OCI-LY3 (cell line): Measurements from ENCODE around the gene SLC35F4.
"Not testable (repeated sequence)": the region's sequence is repeated elsewhere in the genome, so short reads cannot be mapped to it uniquely, and the experiment has no call there.

Experiments
- H2AFZ ChIP-seq: fragments of 200-600, 300-600 bp; shearing (Covaris generic); 2 replicates; pipeline ENCODE4 v1.6.0; 2014; ENCODE audit warnings: antibody characterized with exemption, low read depth, low read length
- H3K27ac ChIP-seq: fragments of 200-600, 300-600 bp; sonication (generic); 2 replicates; pipeline ENCODE4 v1.5.1; 2014; ENCODE audit warnings: mild to moderate bottlenecking, low read length, moderate library complexity, mixed read lengths
- H3K27me3 ChIP-seq: fragments of 200-600, 300-600 bp; sonication (generic); 2 replicates; pipeline ENCODE4 v1.6.1; 2014; ENCODE audit warnings: low read depth, low read length, mixed read lengths
- H3K36me3 ChIP-seq: fragments of 200-600, 300-600 bp; sonication (generic); replicated peaks from 2 replicates; pipeline ENCODE3; 2014; ENCODE audit warnings: low read depth, low read length, mixed read lengths
- H3K4me1 ChIP-seq: fragments of 300-600, 200-600 bp; sonication (generic); 2 replicates; pipeline ENCODE4 v1.6.1; 2014; ENCODE audit warnings: low read length, mixed read lengths
- H3K4me2 ChIP-seq: fragments of 200-600, 300-600 bp; sonication (generic); 2 replicates; pipeline ENCODE4 v1.6.1; 2014; ENCODE audit warnings: low read length, mixed read lengths
- H3K4me3 ChIP-seq: fragments of 300-600, 200-600 bp; sonication (generic); 2 replicates; pipeline ENCODE4 v1.5.1; 2014; ENCODE audit warnings: antibody characterized with exemption, mild to moderate bottlenecking, low read length, moderate library complexity
- H3K79me2 ChIP-seq: fragments of 300-600, 200-600 bp; shearing (Covaris generic); 2 replicates; pipeline ENCODE4 v1.6.1; 2014; ENCODE audit warnings: mild to moderate bottlenecking, low read length, mixed read lengths
- H3K9ac ChIP-seq: fragments of 300-600, 200-600 bp; shearing (Covaris generic); 2 replicates; pipeline ENCODE4 v1.6.0; 2014; ENCODE audit warnings: mild to moderate bottlenecking, low read length, moderate library complexity
- H3K9me3 ChIP-seq: fragments of 200-600, 300-600 bp; shearing (Covaris generic); 2 replicates; pipeline ENCODE4 v1.6.1; 2014; ENCODE audit warnings: low read length, mixed read lengths; ENCODE audit not compliant: insufficient read depth
- H4K20me1 ChIP-seq: fragments of 200-600, 300-600 bp; sonication (generic); 2 replicates; pipeline ENCODE4 v1.6.1; 2016; ENCODE audit warnings: low read length, mixed read lengths; ENCODE audit not compliant: insufficient read depth
- EZH2phosphoT487 ChIP-seq: fragments of 200-600 bp; shearing (Covaris generic); IDR thresholded peaks from 2 replicates; pipeline ENCODE4 v1.6.1; 2018; ENCODE audit warnings: antibody characterized with exemption, mixed run types, low read depth
- TF ChIP-seq, protein P1 (sequence below): fragments of 200-600, 300-600 bp; sonication (generic); IDR thresholded peaks from 2 replicates; pipeline ENCODE4 v1.5.1; 2014; ENCODE audit warnings: antibody characterized with exemption, low read length, low read depth

The SLC35F4 gene

DNA sequence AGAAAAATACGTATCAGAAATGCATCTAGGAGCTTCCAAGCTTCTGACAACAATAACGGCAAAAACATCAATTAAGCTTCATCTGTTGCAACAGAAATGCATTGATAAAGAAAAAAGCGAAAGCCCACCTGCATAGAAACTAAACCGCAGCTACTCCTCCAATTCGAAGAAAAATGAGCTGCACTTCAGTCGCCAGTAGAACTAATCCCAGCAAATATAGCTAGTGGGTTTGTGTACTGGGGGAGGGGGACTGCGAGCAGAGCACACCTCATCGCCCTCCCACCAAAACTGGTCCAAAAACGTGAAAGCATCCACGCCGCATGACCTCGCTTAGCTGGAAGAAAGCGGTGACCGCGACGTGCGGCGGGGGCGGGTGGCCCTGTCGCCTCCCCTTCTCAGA is 1.2 kb downstream of the SLC35F4 start:
- Histone ChIP-seq H3K27ac (no peak overlapping the region), H3K79me2 (no peaks in the 10 kb centered on the region), H4K20me1 (no peaks in the 10 kb centered on the region), H3K4me3 (no peak overlapping the region), H2AFZ (no peak overlapping the region), H3K36me3 (no peaks in the 10 kb centered on the region), H3K27me3 (no peaks in the 10 kb centered on the region), H3K4me2 (no peak overlapping the region), H3K4me1 (no peaks in the 10 kb centered on the region), H3K9me3 (no peaks in the 10 kb centered on the region), H3K9ac (no peak overlapping the region)
- TF ChIP-seq, protein P1, sequence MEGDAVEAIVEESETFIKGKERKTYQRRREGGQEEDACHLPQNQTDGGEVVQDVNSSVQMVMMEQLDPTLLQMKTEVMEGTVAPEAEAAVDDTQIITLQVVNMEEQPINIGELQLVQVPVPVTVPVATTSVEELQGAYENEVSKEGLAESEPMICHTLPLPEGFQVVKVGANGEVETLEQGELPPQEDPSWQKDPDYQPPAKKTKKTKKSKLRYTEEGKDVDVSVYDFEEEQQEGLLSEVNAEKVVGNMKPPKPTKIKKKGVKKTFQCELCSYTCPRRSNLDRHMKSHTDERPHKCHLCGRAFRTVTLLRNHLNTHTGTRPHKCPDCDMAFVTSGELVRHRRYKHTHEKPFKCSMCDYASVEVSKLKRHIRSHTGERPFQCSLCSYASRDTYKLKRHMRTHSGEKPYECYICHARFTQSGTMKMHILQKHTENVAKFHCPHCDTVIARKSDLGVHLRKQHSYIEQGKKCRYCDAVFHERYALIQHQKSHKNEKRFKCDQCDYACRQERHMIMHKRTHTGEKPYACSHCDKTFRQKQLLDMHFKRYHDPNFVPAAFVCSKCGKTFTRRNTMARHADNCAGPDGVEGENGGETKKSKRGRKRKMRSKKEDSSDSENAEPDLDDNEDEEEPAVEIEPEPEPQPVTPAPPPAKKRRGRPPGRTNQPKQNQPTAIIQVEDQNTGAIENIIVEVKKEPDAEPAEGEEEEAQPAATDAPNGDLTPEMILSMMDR = no peak
- no peak for TF ChIP-seq EZH2phosphoT487

DNA sequence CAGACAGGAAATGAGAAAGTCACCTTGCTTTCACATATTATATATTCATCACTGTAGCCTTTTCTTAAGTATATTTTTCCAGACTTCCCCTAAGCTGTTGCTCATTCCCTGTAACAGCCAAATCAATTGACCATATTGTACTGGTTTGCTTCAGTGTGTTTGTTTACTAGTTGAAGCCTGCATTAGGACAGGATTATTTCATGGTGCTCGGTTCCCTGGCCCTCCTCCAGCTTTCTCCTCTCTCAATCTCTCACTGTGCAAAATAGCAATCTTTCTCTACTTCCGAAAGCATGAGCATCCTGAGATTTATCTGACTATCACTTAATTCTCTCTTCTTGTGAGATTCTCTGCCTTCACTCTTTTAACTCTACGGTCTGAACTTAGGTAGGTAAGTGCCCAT is 2.4 kb downstream of the SLC35F4 start:
- no peak overlapping the region for H3K4me2 ChIP-seq
- H3K4me3 ChIP-seq = no peak overlapping the region
- H3K27ac ChIP-seq = no peak overlapping the region
- H3K79me2 ChIP-seq = no peaks in the 10 kb centered on the region
- no peaks in the 10 kb centered on the region for H3K4me1 ChIP-seq
- no peaks in the 10 kb centered on the region for H4K20me1 ChIP-seq
- no peak overlapping the region for H3K9ac ChIP-seq
- TF ChIP-seq EZH2phosphoT487 = no peak
- TF ChIP-seq, protein P1 = no peak
- H3K36me3 ChIP-seq = no peaks in the 10 kb centered on the region
- no peaks in the 10 kb centered on the region for H3K9me3 ChIP-seq
- H3K27me3 ChIP-seq = no peaks in the 10 kb centered on the region
- H2AFZ ChIP-seq = no peak overlapping the region

DNA sequence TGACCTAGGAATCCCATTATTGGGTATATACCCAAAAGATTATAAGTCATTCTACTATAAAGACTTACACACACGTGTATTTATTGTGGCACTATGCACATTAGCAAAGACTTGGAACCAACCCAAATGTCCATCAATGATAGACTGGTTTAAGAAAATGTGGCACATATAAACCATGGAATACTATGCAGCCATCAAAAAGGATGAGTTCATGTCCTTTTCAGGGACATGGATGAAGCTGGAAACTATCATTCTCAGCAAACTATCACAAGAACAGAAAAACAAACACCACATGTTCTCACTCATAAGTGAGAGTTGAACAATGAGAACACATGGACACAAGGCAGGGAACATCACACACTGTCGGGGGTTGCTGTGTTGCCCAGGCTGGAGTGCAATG is 10.2 kb downstream of the SLC35F4 start:
- not testable (repeated sequence) for H4K20me1 ChIP-seq, H3K4me3 ChIP-seq, H3K27me3 ChIP-seq, H3K79me2 ChIP-seq, H3K4me1 ChIP-seq, H3K9ac ChIP-seq, H3K9me3 ChIP-seq, H3K4me2 ChIP-seq, H3K27ac ChIP-seq, H3K36me3 ChIP-seq, H2AFZ ChIP-seq

DNA sequence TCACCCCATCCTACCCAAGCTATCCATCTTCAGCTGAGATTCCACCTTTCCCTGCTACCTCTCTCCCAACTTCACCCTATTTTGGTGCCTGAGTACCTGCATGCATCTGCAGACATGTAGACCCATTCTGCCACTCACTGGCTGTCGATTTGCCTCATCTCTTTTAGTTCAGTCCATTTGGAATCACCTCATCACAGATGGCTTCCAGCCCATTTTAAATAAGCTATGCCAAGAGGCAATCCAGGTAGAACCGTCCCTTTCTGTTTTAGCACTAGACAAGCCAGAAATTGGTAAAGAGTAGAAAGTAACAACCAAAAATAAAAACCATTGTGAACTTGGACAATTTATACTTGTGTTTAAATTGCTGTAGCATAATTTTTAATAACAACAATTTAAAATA is 11.3 kb downstream of the SLC35F4 start:
- no peak overlapping the region for H2AFZ ChIP-seq
- H3K4me2 ChIP-seq = no peak overlapping the region
- TF ChIP-seq, protein P1 = no peak
- no peak overlapping the region for H3K4me3 ChIP-seq
- H3K36me3 ChIP-seq = no peaks in the 10 kb centered on the region
- no peaks in the 10 kb centered on the region for H4K20me1 ChIP-seq
- H3K9ac ChIP-seq = no peak overlapping the region
- no peaks in the 10 kb centered on the region for H3K79me2 ChIP-seq
- H3K27me3 ChIP-seq = no peaks in the 10 kb centered on the region
- H3K4me1 ChIP-seq = no peaks in the 10 kb centered on the region
- H3K27ac ChIP-seq = no peak overlapping the region
- no peaks in the 10 kb centered on the region for H3K9me3 ChIP-seq

DNA sequence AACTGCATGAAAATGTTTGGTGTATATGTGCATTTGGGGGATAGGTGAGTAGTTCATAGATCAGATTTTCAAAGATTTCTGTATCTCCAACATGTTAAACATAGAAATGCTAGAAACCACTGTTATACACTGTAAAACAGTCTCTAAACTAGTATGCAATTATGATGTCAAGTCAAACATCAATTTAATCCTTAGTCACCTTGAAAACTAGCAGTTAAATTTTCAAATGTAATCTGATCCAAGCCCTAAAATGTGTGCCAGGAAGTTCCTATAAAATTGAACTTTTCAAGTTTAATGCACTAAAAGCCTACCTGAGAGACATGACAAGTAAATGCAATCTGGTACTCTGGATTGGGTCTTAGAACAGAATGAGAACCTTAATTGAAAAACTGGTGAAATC is 14.5 kb downstream of the SLC35F4 start:
- Histone ChIP-seq H3K4me3 (no peak overlapping the region), H3K4me2 (no peak overlapping the region), H3K9me3 (no peaks in the 10 kb centered on the region), H4K20me1 (no peaks in the 10 kb centered on the region), H3K27ac (no peak overlapping the region), H3K27me3 (no peaks in the 10 kb centered on the region), H3K79me2 (no peaks in the 10 kb centered on the region), H2AFZ (no peak overlapping the region), H3K36me3 (no peaks in the 10 kb centered on the region), H3K9ac (no peak overlapping the region), H3K4me1 (no peaks in the 10 kb centered on the region)
- TF ChIP-seq EZH2phosphoT487 = no peak
- TF ChIP-seq, protein P1 = no peak
